Mesodermal cell (in vitro differentiated cells): Measurements from ENCODE around the gene MRPS2.
"Not testable (repeated sequence)": the region's sequence is repeated elsewhere in the genome, so short reads cannot be mapped to it uniquely, and the experiment has no call there.

Experiments used
- H3K27ac ChIP-seq: 2 replicates; pipeline ENCODE4 v1.7.0; 2013; ENCODE audit warnings: mild to moderate bottlenecking, low read depth, low read length, moderate library complexity; ENCODE audit not compliant: severe bottlenecking
- H3K36me3 ChIP-seq: 2 replicates; pipeline ENCODE4 v1.7.1; 2013; ENCODE audit warnings: mild to moderate bottlenecking, low read length, moderate library complexity; ENCODE audit not compliant: control insufficient read depth, insufficient read depth
- H3K4me1 ChIP-seq: one replicate; pipeline ENCODE4 v1.7.1; 2013; ENCODE audit warnings: mild to moderate bottlenecking, low read length; ENCODE audit not compliant: insufficient read depth, control insufficient read depth, poor library complexity, severe bottlenecking
- H3K4me3 ChIP-seq: 2 replicates; pipeline ENCODE4 v1.7.0; 2013; ENCODE audit warnings: low read length, control low read depth, mild to moderate bottlenecking; ENCODE audit not compliant: insufficient read depth, poor library complexity, severe bottlenecking; ENCODE audit errors: extremely low read depth
- H3K9me3 ChIP-seq: 2 replicates; pipeline ENCODE4 v1.7.1; 2013; ENCODE audit warnings: mild to moderate bottlenecking, low read length, moderate library complexity; ENCODE audit not compliant: control insufficient read depth
- WGBS, 2 experiments: methylation state at CpG; one replicate each; pipeline ENCODE4 v1.1.5; 2013; ENCODE audit warnings: missing lambda C conversion rate in 2 of 2; ENCODE audit not compliant: insufficient coverage in 2 of 2; 5-methylcytosine and 5-hydroxymethylcytosine counted together

The MRPS2 gene

GRCh38 chr9:135545646-135546176 is 45.2 kb downstream of the MRPS2 start, which contains the start of gene OBP2A:
Gene OBP2A, plus strand, starts transcription at chr9:135546126. Its CDS starts 55 bp downstream, at chr9:135546181.
- H3K36me3 ChIP-seq, H3K4me3 ChIP-seq, H3K27ac ChIP-seq, H3K9me3 ChIP-seq: not testable (repeated sequence)
- peaks cover 11% of the 10 kb centered on the region for H3K4me1 ChIP-seq
- 84 to 86% methylated on average over 7 to 9 of the region's 19 CpGs for WGBS, 2 experiments

GRCh38 chr9:135546792-135547617 is 46.5 kb downstream of the MRPS2 start:
- not testable (repeated sequence) for H3K9me3 ChIP-seq, H3K36me3 ChIP-seq, H3K4me1 ChIP-seq, H3K4me3 ChIP-seq, H3K27ac ChIP-seq
- WGBS, 2 experiments = 92 to 97% methylated on average over 12 to 13 of the region's 21 CpGs

- no peak overlapping the region for H3K4me3 ChIP-seq
- WGBS, 2 experiments = 87 to 88% methylated on average over 23 to 27 of the region's 28 CpGs
- H3K27ac ChIP-seq = no peak overlapping the region
- no peaks in the 10 kb centered on the region for H3K36me3 ChIP-seq
- H3K4me1 ChIP-seq = peaks cover 7% of the 10 kb centered on the region
- H3K9me3 ChIP-seq = no peaks in the 10 kb centered on the region
Observed at GRCh38 chr9:135547756-135548736, 47.6 kb downstream of the MRPS2 start.

- not testable (repeated sequence) for H3K36me3 ChIP-seq, H3K4me1 ChIP-seq, H3K4me3 ChIP-seq, H3K27ac ChIP-seq, H3K9me3 ChIP-seq
- 88 to 95% methylated on average over 18 to 25 of the region's 28 CpGs for WGBS, 2 experiments
Observed at GRCh38 chr9:135549478-135550343, 49.2 kb downstream of the MRPS2 start.

GRCh38 chr9:135550344-135550918 is 49.9 kb downstream of the MRPS2 start:
- Histone ChIP-seq H3K36me3 (no peaks in the 10 kb centered on the region), H3K4me3 (no peak overlapping the region), H3K9me3 (no peaks in the 10 kb centered on the region), H3K4me1 (no peaks in the 10 kb centered on the region), H3K27ac (no peak overlapping the region)
- WGBS, 2 experiments = 90 to 92% methylated on average over 12 to 17 of the region's 17 CpGs

GRCh38 chr9:135551031-135551430 is 50.5 kb downstream of the MRPS2 start:
- no peaks in the 10 kb centered on the region for H3K9me3 ChIP-seq
- H3K27ac ChIP-seq = no peak overlapping the region
- no peak overlapping the region for H3K4me3 ChIP-seq
- no peaks in the 10 kb centered on the region for H3K4me1 ChIP-seq
- H3K36me3 ChIP-seq = no peaks in the 10 kb centered on the region
- 86 to 92% methylated on average over 14 of the region's 14 CpGs for whole genome bisulfite sequencing, 2 experiments

- Histone ChIP-seq H3K9me3 (no peaks in the 10 kb centered on the region), H3K4me1 (no peaks in the 10 kb centered on the region), H3K27ac (no peak overlapping the region), H3K4me3 (no peak overlapping the region), H3K36me3 (no peaks in the 10 kb centered on the region)
- 92 to 98% methylated on average over 13 of the region's 13 CpGs for WGBS, 2 experiments
Observed at GRCh38 chr9:135551456-135551855, 51.0 kb downstream of the MRPS2 start.

GRCh38 chr9:135552021-135552697 is 51.7 kb downstream of the MRPS2 start:
- Histone ChIP-seq H3K4me1 (no peaks in the 10 kb centered on the region), H3K36me3 (no peaks in the 10 kb centered on the region), H3K9me3 (no peaks in the 10 kb centered on the region), H3K4me3 (no peak overlapping the region), H3K27ac (no peak overlapping the region)
- 90 to 94% methylated on average over 11 to 16 of the region's 18 CpGs for WGBS, 2 experiments

GRCh38 chr9:135552698-135553171 is 52.3 kb downstream of the MRPS2 start:
- WGBS, 2 experiments = 91% methylated on average over 4 to 10 of the region's 19 CpGs
- Histone ChIP-seq H3K4me3 (no peak overlapping the region), H3K9me3 (no peaks in the 10 kb centered on the region), H3K27ac (no peak overlapping the region), H3K36me3 (no peaks in the 10 kb centered on the region), H3K4me1 (no peaks in the 10 kb centered on the region)
